ENCODE measurements around the gene PSMD6. TPM values are rescaled to one million over a fixed set of nuclear protein-coding genes. Genes with fewer than 3 reads are reported as not detected.

PSMD6 gene
- total and polyA plus RNA-seq, 11 donors = 60.1 to 128 (median 82.5) TPM

DNA sequence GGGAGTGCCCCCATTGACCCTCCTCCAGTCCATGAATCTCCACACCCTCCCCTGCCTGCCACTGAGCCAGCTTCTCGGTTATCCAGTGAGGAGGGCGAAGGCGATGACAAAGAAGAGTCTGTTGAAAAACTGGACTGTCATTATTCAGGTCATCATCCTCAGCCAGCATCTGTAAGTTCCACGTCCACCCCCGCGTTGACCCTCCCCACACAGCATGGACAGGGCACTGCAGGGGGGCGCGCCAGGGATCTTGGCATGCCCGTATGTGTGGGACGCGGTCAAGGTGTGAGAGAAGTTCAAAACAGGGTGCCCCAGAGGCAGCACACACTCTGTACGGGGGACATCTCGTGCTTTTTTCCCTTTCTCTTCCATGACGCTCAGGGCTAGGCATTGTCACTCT is 33.1 kb downstream of the PSMD6 start:
- 93 to 96% (median 95%) methylated on average over 14 of the region's 14 CpGs for WGBS, 4 donors
- Histone ChIP-seq H3K9me3 (no peaks in the 10 kb centered on the region), H3K27me3 (no peaks in the 10 kb centered on the region), H3K4me3 (no peak overlapping the region), H3K27ac (no peak overlapping the region), H3K36me3 (peaks cover 0 to 99% (median 85%) of the 10 kb centered on the region in 9 donors), H3K4me1 (peaks cover 0 to 21% (median 0%) of the 10 kb centered on the region in 12 donors)
- DNase-seq (no peak), ATAC-seq (no peak)
- intact Hi-C loops (cut with DNase I) = loop anchor here (5.0 to 10.0 kb wide), 9 partner anchors 33 to 645 kb away; partner anchors contain the start of genes ATXN7 (in 4 of the 10), SCAANT1 (in 4 of the 10) and THOC7 (in 4 of the 10)
- no peak for TF ChIP-seq POLR2A (IDR thresholded peaks at IDR 0.05)
- TF ChIP-seq, protein P1, sequence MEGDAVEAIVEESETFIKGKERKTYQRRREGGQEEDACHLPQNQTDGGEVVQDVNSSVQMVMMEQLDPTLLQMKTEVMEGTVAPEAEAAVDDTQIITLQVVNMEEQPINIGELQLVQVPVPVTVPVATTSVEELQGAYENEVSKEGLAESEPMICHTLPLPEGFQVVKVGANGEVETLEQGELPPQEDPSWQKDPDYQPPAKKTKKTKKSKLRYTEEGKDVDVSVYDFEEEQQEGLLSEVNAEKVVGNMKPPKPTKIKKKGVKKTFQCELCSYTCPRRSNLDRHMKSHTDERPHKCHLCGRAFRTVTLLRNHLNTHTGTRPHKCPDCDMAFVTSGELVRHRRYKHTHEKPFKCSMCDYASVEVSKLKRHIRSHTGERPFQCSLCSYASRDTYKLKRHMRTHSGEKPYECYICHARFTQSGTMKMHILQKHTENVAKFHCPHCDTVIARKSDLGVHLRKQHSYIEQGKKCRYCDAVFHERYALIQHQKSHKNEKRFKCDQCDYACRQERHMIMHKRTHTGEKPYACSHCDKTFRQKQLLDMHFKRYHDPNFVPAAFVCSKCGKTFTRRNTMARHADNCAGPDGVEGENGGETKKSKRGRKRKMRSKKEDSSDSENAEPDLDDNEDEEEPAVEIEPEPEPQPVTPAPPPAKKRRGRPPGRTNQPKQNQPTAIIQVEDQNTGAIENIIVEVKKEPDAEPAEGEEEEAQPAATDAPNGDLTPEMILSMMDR (IDR thresholded peaks at IDR 0.05) = no peak

DNA sequence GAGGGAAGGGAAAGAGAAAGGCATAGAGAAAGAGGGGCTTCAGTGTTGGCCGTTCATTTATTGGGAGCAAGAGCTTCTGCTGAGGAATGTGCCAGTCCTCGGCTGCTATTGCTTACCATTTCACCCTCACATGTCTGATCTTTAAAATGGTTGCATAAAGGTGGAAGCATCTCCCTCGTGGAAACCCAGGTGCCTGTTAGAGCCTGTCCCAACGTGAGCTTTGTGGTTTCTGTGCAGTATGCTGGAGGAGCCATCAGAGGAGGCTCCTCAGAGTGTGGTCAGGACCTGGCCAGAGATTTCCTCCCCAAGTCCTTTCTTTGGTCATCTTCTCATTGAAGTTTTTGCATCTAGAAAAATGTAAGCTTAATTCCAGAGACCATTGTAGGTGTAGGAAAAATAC is 34.4 kb downstream of the PSMD6 start:
- H3K27ac ChIP-seq = no peak overlapping the region
- DNase-seq (no peak), ATAC-seq (no peak)
- TF ChIP-seq, protein P1 (IDR thresholded peaks at IDR 0.05) = no peak
- TF ChIP-seq POLR2A (IDR thresholded peaks at IDR 0.05) = no peak
- H3K36me3 ChIP-seq = peaks cover 0 to 97% (median 90%) of the 10 kb centered on the region in 9 donors
- WGBS, 4 donors = 78 to 87% (median 83%) methylated on average over 4 of the region's 4 CpGs
- H3K9me3 ChIP-seq = no peaks in the 10 kb centered on the region
- no peaks in the 10 kb centered on the region for H3K27me3 ChIP-seq
- H3K4me1 ChIP-seq = peaks cover 0 to 13% (median 0%) of the 10 kb centered on the region in 12 donors
- H3K4me3 ChIP-seq = no peak overlapping the region
- intact Hi-C loops (cut with DNase I) = no loop called here

DNA sequence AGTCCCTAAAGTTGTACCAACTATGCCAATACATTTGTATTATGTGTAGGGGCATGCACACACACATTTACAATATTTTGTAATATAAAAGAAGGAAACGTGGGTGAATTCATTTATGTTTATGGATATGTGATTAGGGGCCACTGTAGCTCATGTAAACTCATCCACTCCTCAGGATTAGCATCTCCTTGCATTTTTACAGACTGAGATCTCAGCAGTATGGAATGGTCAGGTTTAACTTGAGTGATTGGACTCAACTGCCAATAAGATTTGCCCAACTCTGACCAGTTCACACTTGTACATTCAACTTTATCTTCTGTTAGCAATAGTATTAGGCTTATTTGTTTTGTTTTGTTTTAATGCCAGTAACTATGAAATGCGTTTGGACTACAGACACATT is 36.5 kb downstream of the PSMD6 start:
- no peaks in the 10 kb centered on the region for H3K27me3 ChIP-seq
- H3K27ac ChIP-seq = no peak overlapping the region
- no peak for DNase-seq
- no peak for ATAC-seq
- no peak overlapping the region for H3K4me3 ChIP-seq
- intact Hi-C loops (cut with DNase I) = no loop called here
- no peaks in the 10 kb centered on the region for H3K9me3 ChIP-seq
- no peaks in the 10 kb centered on the region for H3K4me1 ChIP-seq
- H3K36me3 ChIP-seq = peaks cover 0 to 100% (median 96%) of the 10 kb centered on the region in 9 donors
- no peak for TF ChIP-seq POLR2A (IDR thresholded peaks at IDR 0.05)
- TF ChIP-seq, protein P1 (IDR thresholded peaks at IDR 0.05) = no peak
- WGBS, 4 donors = 88 to 95% (median 91%) methylated on average over 2 of the region's 2 CpGs

DNA sequence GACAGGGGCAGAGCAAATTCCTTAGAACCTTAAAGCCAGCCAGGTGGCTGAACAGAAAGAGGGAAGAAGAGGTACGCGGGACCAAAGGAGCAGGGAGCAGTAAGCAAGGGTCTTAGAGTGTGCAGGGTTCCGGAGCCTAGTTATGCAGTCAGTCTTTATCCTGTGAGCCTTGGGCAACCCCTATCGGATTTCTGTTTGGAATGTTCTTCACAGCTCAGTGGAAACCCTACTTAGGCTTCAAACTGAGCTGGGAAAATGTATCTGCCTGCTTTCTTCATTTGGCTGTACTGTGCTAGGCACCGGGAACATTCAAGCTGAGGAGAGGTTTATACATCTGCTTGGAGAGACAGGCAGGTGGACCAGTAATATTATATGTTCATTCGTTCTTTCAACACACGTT is 37.1 kb downstream of the PSMD6 start:
- DNase-seq = no peak
- Histone ChIP-seq H3K27ac (no peak overlapping the region), H3K4me3 (no peak overlapping the region), H3K4me1 (peaks cover 0 to 2% (median 0%) of the 10 kb centered on the region in 12 donors), H3K9me3 (no peaks in the 10 kb centered on the region), H3K36me3 (peaks cover 0 to 100% (median 96%) of the 10 kb centered on the region in 9 donors), H3K27me3 (no peaks in the 10 kb centered on the region)
- TF ChIP-seq POLR2A (IDR thresholded peaks at IDR 0.05) = no peak
- TF ChIP-seq, protein P1 (IDR thresholded peaks at IDR 0.05) = no peak
- 89 to 91% (median 90%) methylated on average over 7 of the region's 7 CpGs for WGBS, 4 donors
- ATAC-seq = no peak
- intact Hi-C loops (cut with DNase I) = no loop called here
